Common myeloid progenitor, CD34-positive (primary cell): ENCODE measurements around the gene DNAJC5G.
A peak's percentile ranks its signal among the peaks of the same experiment; 100 is the strongest.
"Not testable (repeated sequence)": the region's sequence is repeated elsewhere in the genome, so short reads cannot be mapped to it uniquely, and the experiment has no call there.

Experiments used
- CTCF ChIA-PET: fragments of 350-600 bp; sonication (Branson Sonifier 250); formaldehyde crosslinking; loops from one replicate; lab custom pipeline; 2021; ENCODE audit warnings: antibody characterized with exemption; lab: Charles Lee
- POLR2A ChIA-PET: fragments of 350-600 bp; sonication (Branson Sonifier 250); formaldehyde crosslinking; loops from one replicate; lab custom pipeline; 2021; ENCODE audit warnings: antibody characterized with exemption; lab: Charles Lee
- DNase-seq, 3 donors: peaks; one replicate each; pipeline versions ENCODE4 v3.0.0 to v3.0.0-alpha.2; 2013
- H3K27ac ChIP-seq, 2 experiments: 1 replicate in 1 of 2; 2 replicates in 1 of 2; pipeline ENCODE4 v1.7.0; 2013; ENCODE audit warnings: inconsistent platforms in 2 of 2, low read length in 2 of 2, mild to moderate bottlenecking in 2 of 2, low read depth in 1 of 2, moderate library complexity in 1 of 2; ENCODE audit not compliant: severe bottlenecking in 2 of 2, insufficient read depth in 1 of 2, poor library complexity in 1 of 2
- H3K27me3 ChIP-seq, 5 experiments: replicated peaks in 2 of 5; 1 replicate in 3 of 5; 2 replicates in 2 of 5; pipeline versions ENCODE4 v1.6.1 to v1.7.0; 2013; ENCODE audit warnings: low read length in 4 of 5, mild to moderate bottlenecking in 2 of 5, moderate library complexity in 2 of 5, inconsistent platforms in 1 of 5; ENCODE audit not compliant: insufficient read depth in 5 of 5, control insufficient read depth in 4 of 5
- H3K36me3 ChIP-seq, 4 experiments: 1 replicate in 2 of 4; 2 replicates in 2 of 4; pipeline versions ENCODE4 v1.6.1 to v1.7.0; 2013; ENCODE audit warnings: low read length in 3 of 4, control low read depth in 1 of 4, mild to moderate bottlenecking in 1 of 4; ENCODE audit not compliant: control insufficient read depth in 4 of 4, insufficient read depth in 4 of 4
- H3K4me1 ChIP-seq, 4 experiments: 1 replicate in 3 of 4; 2 replicates in 1 of 4; pipeline versions ENCODE4 v1.6.1 to v1.7.1; 2013; ENCODE audit warnings: low read length in 3 of 4, mild to moderate bottlenecking in 3 of 4, control low read depth in 1 of 4, inconsistent platforms in 1 of 4, moderate library complexity in 1 of 4; ENCODE audit not compliant: control insufficient read depth in 4 of 4, insufficient read depth in 4 of 4; ENCODE audit errors: control extremely low read depth in 1 of 4
- H3K4me3 ChIP-seq, 7 experiments: 1 replicate in 4 of 7; 2 replicates in 3 of 7; pipeline versions ENCODE4 v1.5.1 to v1.7.0; 2013; ENCODE audit warnings: mild to moderate bottlenecking in 7 of 7, low read length in 6 of 7, moderate library complexity in 6 of 7, inconsistent platforms in 2 of 7, low read depth in 2 of 7, control low read depth in 1 of 7; ENCODE audit not compliant: insufficient read depth in 4 of 7, control insufficient read depth in 1 of 7; ENCODE audit errors: extremely low read depth in 1 of 7
- H3K9me3 ChIP-seq, 5 experiments: 1 replicate in 4 of 5; 2 replicates in 1 of 5; pipeline versions ENCODE4 v1.6.1 to v1.7.1; 2013; ENCODE audit warnings: low read length in 4 of 5, mild to moderate bottlenecking in 2 of 5, inconsistent platforms in 1 of 5, low read depth in 1 of 5, moderate library complexity in 1 of 5; ENCODE audit not compliant: control insufficient read depth in 4 of 5, insufficient read depth in 2 of 5; ENCODE audit errors: control extremely low read depth in 1 of 5
- WGBS: methylation state at CpG from one replicate; pipeline ENCODE4 v1.1.5; 2013; ENCODE audit not compliant: insufficient coverage; 5-methylcytosine and 5-hydroxymethylcytosine counted together

The DNAJC5G gene

GRCh38 chr2:27312152-27312551 lies 36.9 kb downstream of the DNAJC5G start:
- ChIA-PET CTCF (interaction anchor here (0.7 to 1.6 kb wide), 4 partner anchors 8 to 296 kb away, joined by 3 to 5 read pairs (median 4); no protein-coding TSS in a partner anchor), POLR2A (no interaction called here)
- Histone ChIP-seq H3K9me3 (no peaks in the 10 kb centered on the region), H3K27me3 (peaks cover 0 to 17% (median 7%) of the 10 kb centered on the region in 5 experiments), H3K36me3 (peaks cover 7 to 50% (median 24%) of the 10 kb centered on the region in 4 experiments), H3K4me3 (no peak overlapping the region), H3K27ac (no peak overlapping the region), H3K4me1 (peaks cover 0 to 10% (median 4%) of the 10 kb centered on the region in 4 experiments)
- DNase-seq, result no peak
- 89% methylated on average over 3 of the region's 3 CpGs for whole genome bisulfite sequencing

GRCh38 chr2:27313882-27314645 lies 38.8 kb downstream of the DNAJC5G start:
- 92% methylated on average over 5 of the region's 8 CpGs for WGBS
- H3K36me3 ChIP-seq, result peaks cover 3 to 45% (median 24%) of the 10 kb centered on the region in 4 experiments
- H3K4me1 ChIP-seq, result no peaks in the 10 kb centered on the region
- H3K27me3 ChIP-seq, result no peaks in the 10 kb centered on the region
- H3K4me3 ChIP-seq, result no peak overlapping the region
- CTCF ChIA-PET, result interaction anchor here (1.0 to 2.0 kb wide), 3 partner anchors 9 to 42 kb away, joined by 3 to 8 read pairs (median 3); partner anchors contain the start of gene GTF3C2
- DNase-seq, result peak; percentile 15 to 75 (median 53)
- POLR2A ChIA-PET, result interaction anchor here (1.1 kb wide), 1 partner anchor 9 kb away, joined by 3 read pairs; the partner anchor contains the start of gene MPV17
- no peaks in the 10 kb centered on the region for H3K9me3 ChIP-seq
- no peak overlapping the region for H3K27ac ChIP-seq

- no peaks in the 10 kb centered on the region for H3K27me3 ChIP-seq
- H3K9me3 ChIP-seq, result no peaks in the 10 kb centered on the region
- no peak overlapping the region for H3K27ac ChIP-seq
- ChIA-PET CTCF (interaction anchor here (1.0 to 2.0 kb wide), 3 partner anchors 10 to 41 kb away, joined by 3 to 8 read pairs (median 3); partner anchors contain the start of gene GTF3C2), POLR2A (interaction anchor here (1.1 kb wide), 1 partner anchor 9 kb away, joined by 3 read pairs; the partner anchor contains the start of gene MPV17)
- H3K4me1 ChIP-seq, result no peaks in the 10 kb centered on the region
- no peak for DNase-seq
- 95% methylated on average over 5 of the region's 9 CpGs for whole genome bisulfite sequencing
- no peak overlapping the region for H3K4me3 ChIP-seq
- peaks cover 3 to 40% (median 22%) of the 10 kb centered on the region in 4 experiments for H3K36me3 ChIP-seq
Observed at GRCh38 chr2:27314709-27315108, 39.5 kb downstream of the DNAJC5G start.

GRCh38 chr2:27315122-27315521 lies 39.9 kb downstream of the DNAJC5G start:
- Histone ChIP-seq H3K27me3 (no peaks in the 10 kb centered on the region), H3K27ac (no peak overlapping the region), H3K36me3 (peaks cover 3 to 38% (median 20%) of the 10 kb centered on the region in 4 experiments), H3K9me3 (no peaks in the 10 kb centered on the region), H3K4me1 (no peaks in the 10 kb centered on the region), H3K4me3 (no peak overlapping the region)
- WGBS, result 100% methylated on average over 7 of the region's 8 CpGs
- ChIA-PET POLR2A (no interaction called here), CTCF (interaction anchor here (1.0 to 2.0 kb wide), 2 partner anchors 10 to 35 kb away, joined by 3 to 8 read pairs; no protein-coding TSS in a partner anchor)
- no peak for DNase-seq

- 94% methylated on average over 12 of the region's 12 CpGs for WGBS
- H3K27me3 ChIP-seq, result no peaks in the 10 kb centered on the region
- peaks cover 0 to 7% (median 2%) of the 10 kb centered on the region in 4 experiments for H3K4me1 ChIP-seq
- H3K36me3 ChIP-seq, result peaks cover 3 to 31% (median 15%) of the 10 kb centered on the region in 4 experiments
- DNase-seq, result no peak
- H3K4me3 ChIP-seq, result no peak overlapping the region
- no peak overlapping the region for H3K27ac ChIP-seq
- H3K9me3 ChIP-seq, result no peaks in the 10 kb centered on the region
- POLR2A ChIA-PET, result interaction anchor here (0.6 kb wide), 1 partner anchor 37 kb away, joined by 3 read pairs; no protein-coding TSS in a partner anchor
- CTCF ChIA-PET, result interaction anchor here (0.5 kb wide), 1 partner anchor 11 kb away, joined by 4 read pairs; no protein-coding TSS in a partner anchor
Observed at GRCh38 chr2:27316655-27317412, 41.6 kb downstream of the DNAJC5G start.

GRCh38 chr2:27319839-27320238 lies 44.6 kb downstream of the DNAJC5G start:
- peaks cover 9 to 22% (median 15%) of the 10 kb centered on the region in 4 experiments for H3K4me1 ChIP-seq
- H3K27me3 ChIP-seq, H3K27ac ChIP-seq, DNase-seq, H3K9me3 ChIP-seq, H3K4me3 ChIP-seq, POLR2A ChIA-PET: not testable (repeated sequence)
- CTCF ChIA-PET, result interaction anchor here (1.0 to 5.4 kb wide), 5 partner anchors 8 to 36 kb away, joined by 4 to 28 read pairs (median 5); partner anchors contain the start of gene UCN
- 98% methylated on average over 12 of the region's 15 CpGs for WGBS
- peaks cover 0 to 26% (median 10%) of the 10 kb centered on the region in 4 experiments for H3K36me3 ChIP-seq
